GM19351 (cell line): Measurements from ENCODE around the gene COLEC11.

Source experiments
- ATAC-seq: cut with Tn5 transposase; IDR thresholded peaks from one replicate; pipeline ENCODE4 v1.9.1; 2021; ENCODE audit warnings: mild to moderate bottlenecking, moderate library complexity; ENCODE audit not compliant: unreplicated experiment

COLEC11 gene

DNA sequence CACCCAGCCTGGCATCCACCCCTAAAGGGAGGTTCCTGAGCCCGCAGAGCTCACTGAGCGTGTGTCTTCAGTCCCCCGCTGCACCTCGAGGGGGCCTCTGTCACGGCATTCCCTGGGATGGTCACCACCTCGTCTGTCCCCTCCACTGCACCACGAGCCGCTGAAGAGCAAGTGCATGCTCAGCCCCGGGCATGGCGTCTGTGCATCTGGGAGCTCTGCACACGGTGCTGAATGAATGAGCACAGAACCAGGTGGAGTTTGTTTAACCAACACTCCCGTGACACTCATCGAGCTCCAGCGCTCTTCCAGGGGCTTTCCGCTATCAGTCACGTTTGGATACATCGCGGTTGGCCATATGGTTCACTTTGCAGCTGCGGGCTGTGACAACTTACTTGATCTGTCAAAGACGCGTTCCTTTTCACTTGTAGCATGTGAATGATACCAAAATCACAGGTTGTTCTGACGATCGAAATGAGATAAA is 72.3 kb downstream of the COLEC11 start:
- ATAC-seq = no peak

DNA sequence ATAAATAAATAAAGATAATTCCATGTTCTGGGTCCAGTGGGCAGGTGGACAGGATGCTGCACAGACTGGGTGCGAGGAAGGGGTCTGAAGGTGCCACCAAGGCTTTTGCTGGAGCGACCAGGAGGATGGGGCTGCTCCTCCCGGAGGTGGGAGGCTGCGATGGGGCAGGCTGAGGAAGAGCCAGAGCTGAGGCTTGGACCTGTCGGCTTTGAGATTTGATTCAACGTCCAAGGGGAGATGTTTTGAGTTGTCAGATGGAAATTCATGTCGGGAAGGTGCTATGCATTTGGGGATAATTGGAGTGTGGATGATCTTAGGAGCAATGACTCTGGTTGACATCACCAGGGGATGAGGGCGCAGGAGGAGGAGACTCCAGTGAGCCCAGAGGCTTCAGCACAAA is 74.7 kb downstream of the COLEC11 start:
- no peak for ATAC-seq

DNA sequence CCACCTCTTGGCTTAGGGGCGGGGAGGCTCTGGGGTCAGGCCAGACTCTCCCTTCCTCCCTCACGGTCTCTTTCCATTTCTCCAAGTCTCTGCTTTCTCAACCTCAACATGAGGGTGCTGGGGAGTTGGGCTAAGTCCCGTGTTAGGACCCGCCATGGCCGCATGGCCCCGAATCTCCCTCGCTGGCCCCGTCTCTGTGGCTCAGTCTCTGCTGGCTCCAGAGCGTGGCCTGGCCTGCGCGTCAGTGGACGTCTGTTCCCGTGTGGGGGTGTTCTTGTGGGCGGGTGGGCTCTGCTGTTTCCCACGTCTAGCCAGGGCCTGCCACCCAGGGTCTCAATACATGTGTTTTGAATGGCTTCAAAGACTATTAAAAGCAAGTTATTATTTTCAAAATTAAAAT is 75.5 kb downstream of the COLEC11 start:
- no peak for ATAC-seq

DNA sequence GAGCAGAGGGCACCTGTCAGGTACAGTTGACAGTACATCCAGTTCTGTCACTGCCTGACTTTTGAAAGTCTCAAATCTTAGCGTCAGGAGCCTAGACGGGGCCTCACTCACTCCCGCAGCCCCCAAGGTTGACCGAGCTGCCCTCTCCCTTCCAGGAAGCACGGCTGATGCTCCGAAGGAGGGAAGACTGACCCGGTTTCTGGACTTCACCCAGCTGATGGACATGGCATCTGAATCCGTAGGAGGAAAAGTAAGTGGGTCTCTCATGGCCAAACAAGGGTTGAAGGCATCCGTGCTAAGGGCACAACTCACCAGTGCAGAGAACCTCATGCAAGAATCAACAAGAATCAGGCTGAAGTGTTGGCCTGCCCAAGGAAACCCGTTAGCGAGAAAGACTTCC is 76.0 kb downstream of the COLEC11 start:
- no peak for ATAC-seq

DNA sequence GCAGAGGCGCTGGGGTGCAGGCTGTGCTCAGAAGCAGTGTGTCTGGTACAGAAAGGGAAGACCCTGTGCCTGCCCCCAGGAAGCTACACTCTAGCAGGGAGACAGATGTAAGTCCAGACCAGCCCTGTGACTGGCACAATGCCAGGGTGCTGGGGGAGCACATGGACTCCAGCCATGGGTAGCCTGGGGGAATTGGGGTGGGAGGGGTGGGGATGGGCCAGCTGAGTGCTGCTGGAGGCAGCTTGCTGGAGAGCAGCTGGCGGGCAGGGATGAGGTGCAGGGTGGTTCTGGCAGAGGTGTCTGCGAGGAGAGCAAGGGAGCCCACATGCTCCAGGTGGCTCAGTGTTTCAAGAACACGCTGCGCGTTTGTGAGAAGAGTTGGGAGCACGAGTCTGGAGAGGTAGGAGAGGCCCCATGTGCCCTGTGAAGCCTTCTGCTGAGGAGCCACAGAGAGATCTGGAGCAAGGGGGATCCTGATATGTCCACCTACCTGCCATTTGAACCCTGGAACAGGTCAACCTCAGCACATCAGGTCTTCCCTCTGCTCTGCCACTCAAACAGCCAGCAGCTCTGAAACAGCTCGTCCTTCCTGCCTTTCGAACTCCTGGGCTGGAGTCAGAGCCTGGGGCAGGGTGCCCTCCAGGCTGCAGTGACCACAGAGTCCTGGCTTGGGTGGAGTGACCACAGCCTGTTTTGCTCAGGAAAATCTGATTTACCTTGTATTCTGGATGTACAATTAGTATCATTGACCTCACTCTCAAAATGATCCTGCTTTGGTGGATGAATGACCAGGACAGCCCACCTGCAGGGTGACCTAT is 78.2 kb downstream of the COLEC11 start:
- ATAC-seq = no peak

DNA sequence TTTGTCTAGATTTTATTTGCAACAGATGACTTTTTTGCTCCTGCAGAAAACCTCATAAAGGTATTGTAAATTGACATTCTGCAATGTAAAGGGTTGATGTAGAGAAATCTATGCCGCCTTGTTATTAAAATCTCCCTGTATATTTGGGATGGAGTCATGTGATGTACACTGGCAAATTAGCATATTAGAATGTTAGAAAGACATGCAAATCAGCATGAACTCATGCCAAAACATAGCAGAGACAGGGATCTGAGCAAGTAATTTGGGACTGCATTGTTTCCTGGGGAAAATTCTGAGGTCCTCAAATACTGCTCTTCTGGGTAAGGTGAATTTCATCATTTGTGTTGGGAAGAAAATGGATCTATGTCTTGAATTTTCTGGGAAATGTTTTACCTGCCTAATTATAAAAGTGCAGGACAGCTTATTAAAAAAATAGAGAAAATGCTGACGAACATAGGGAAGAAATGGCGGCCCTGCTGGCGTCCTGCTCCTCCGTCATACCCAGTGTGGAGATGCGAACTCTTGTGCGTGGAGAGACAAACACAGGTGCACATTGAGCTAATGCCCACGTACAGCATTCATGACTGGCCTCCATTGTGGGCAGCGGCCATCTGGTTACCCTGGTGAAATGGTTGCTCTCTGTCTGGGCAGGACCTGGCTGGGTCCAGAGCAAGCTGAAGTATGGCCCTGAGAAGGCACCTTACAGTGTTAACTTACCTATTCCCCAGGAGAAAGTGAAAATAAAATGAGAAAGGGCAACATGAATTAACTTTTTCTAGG is 79.3 kb downstream of the COLEC11 start:
- ATAC-seq = no peak

DNA sequence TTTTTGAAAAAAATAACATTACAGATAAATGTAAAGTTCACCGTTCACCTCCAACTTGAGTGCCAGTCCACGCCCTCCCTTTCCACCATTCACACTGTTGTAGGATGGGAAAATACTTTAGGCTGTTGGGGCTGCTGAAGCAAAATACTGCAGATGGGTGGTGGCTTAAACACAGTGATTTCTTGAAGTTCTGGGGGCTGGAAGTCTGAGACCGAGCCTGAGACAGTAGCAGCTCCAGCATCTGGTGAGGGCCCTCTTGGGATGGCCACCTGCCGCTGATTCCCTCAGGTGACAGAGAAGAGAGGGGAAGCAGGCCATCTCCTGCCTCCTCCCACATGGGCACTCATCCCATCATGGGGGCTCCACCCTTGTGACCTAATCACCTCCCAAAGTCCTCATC is 80.8 kb downstream of the COLEC11 start:
- no peak for ATAC-seq

DNA sequence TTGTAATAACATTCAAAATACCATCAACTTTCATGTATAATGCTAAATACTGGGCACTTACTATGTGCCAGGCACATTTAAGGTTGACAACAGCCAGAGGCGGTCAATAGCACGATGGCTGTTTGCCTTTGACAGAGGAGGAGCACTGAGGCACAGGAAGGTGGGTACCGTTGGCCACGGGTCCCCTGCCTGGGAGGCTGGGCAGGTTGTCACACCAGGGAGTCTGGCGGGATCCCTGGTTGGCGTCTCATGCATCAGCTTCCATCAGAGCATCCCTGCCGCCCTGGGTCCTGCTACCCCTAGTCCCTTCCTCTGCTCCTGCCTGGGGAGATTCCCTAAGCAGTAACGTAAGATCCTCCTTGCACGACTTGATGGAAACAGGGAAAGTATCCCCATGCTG is 82.5 kb downstream of the COLEC11 start:
- no peak for ATAC-seq

DNA sequence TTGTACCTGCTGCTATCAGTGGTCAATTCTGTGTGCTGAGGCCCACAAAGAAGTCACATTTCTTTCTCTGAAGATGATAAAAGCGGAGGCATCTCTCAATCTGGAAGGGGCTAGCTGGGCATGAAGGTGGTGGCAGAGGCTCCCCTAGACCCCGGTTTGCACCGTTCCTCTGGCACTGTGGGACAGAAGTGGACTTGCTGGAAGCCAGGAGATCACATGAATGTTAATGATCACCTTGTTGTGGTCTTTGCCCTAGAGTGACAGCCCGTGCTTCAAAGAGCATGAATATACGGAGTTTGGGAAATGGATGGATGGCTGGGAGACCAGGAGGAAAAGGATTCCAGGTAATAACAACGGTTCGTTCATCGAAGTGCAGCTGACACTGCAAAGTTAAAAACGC is 83.3 kb downstream of the COLEC11 start:
- no peak for ATAC-seq

DNA sequence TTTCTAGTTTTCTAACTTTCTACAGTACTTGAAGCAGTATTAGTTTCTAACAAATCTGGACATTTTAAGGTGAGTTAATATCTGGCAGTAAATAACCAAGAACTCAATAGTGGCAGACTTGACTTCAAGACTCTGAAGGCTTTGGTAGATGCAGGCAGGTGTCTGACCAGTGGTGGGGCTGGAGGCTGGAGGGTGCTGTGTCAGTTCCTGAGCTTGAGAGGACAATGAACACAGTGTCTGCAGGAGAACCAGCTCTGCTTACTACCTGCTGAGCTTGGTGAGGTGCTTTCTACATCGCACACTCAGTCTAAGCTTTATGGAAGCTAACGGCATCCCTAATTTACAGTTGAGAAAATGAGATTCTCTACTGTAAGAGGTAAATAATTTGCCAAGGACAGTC is 84.3 kb downstream of the COLEC11 start:
- ATAC-seq = no peak

DNA sequence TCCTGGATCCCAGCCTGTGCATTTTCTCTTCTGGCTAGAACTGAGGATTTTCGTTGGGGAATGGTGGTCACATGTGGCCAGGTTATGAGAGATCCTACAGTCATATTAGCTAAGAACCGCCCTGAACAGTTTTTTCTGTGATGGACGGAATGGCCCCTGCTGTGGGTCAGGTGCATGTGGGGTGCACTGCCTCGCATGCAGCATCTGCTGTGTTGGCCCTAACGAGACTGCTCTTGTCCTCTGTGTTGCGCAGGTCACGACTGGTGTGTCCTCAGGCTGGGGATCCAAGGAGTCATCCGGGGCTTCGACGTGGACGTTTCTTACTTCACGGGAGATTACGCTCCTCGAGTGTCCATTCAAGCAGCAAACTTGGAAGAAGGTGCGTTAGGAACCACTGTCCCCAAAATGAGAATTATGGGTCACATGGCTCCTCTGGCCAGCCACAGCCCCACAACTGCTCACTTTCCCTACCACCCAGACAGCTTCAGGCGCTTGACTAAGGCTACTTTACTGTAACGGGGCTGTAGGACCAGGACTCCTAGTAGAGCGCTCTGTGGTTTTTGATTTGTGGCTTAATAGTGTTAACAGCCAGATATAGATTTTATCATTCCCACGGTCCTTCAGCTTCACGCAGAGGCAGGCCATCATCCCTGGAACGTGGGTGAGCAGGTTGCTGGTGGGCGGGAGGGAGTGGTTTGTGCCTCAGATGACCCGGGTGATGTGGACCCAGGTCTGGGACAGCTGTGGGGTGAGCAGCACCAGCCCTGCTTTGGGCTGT is 84.9 kb downstream of the COLEC11 start:
- ATAC-seq = no peak

DNA sequence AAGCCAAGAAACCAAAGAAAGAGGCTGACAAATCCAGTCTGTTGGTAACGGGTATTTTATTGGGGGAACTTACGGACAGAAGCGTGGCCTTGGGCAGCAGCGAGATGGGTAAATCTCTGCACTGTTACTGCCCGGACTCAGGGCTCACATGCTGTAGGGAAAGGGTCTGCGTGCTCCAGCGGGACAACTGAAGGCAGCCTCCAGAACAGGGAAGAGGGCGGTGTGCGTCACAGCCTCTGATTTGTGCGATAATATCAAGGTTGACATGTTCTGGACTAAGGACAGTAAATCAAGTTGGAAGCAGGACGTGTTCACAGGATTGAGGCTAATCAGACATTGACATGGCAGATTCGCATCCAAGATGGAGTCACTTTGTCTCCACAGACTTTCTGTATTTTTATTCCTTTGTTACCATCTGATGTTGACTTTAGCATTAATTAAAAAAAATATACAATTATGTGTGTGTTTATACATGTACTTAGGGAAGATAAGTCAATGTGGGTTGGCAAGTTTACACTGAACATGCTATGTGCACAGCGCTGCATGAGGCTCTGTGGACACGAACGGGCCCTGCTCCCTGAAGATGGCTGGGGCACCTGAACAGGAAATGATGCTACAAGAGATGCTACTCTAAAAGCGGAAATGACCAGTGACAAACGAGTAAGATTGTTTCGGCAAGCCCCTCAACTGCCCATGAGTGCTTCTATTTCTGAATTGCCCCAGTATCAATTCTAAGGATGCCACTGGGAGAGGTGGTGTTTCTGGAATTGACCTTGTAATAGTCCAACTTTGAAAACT is 85.8 kb downstream of the COLEC11 start:
- no peak for ATAC-seq

DNA sequence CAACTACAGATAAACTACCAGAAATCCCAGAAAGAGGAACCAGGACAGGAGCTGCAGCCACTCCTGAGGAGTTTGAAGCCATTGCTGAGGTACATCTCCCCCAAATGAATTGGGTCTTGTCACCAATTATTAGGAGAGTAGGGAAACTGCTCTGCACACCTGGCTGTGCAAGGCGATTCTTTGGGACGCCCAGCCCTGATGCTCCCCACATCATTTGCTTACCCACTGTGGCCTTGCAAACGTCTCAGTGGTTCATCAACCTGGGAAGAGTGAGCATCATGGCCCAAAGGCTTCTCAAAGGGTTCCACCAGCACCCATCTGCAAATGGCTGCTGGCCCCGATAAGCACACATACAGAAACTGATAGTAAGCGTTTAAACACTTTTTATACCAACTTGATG is 86.7 kb downstream of the COLEC11 start:
- no peak for ATAC-seq

DNA sequence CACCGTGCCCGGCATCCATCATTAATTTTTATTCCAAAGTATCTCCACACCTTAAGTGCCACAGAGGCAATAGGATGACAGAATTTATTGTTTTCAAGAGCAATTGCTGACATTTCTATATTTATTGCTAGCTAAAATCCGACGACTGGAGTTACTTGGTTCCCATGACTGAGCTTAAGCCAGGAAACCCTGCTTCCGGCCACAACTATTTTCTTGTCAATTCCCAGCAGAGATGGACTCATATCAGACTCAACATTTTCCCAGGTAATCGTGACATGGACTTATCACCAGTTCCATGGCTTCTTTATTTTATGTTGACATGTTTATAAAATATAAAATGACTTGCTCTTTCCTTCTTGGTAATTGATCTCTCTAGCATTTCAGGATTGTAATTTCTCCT is 87.9 kb downstream of the COLEC11 start:
- ATAC-seq = no peak

DNA sequence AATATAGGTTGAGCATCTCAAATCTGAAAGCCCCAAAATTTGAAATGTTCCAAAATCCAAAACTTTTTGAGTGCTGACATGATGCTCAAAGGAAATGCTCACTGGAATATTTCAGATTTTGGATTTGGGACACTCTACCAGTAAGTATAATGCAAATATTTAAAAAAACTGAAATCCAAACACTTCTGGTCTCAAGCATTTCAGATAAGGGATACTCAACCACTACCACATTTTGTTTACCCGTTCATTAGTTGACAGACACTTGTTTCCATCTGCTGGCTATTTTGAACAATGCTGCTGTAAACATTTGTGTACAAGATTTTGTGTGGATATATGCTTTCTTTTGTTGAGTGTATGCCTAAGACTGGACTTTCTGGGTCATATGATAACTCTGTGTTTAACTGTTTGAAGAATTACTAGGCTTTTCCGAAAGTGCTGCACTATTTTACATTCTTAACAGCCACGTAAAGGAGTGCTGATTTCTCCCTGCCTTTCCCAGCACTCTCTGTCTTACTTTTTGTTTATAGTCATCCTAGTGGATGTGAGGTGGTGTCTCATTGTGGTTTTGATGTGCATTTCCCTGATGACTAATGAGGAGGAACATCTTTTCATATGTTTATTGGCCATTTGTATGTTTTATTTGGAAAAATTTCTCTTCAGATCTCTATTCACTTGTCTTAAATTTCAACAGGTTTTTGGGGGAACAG is 89.0 kb downstream of the COLEC11 start:
- no peak for ATAC-seq

DNA sequence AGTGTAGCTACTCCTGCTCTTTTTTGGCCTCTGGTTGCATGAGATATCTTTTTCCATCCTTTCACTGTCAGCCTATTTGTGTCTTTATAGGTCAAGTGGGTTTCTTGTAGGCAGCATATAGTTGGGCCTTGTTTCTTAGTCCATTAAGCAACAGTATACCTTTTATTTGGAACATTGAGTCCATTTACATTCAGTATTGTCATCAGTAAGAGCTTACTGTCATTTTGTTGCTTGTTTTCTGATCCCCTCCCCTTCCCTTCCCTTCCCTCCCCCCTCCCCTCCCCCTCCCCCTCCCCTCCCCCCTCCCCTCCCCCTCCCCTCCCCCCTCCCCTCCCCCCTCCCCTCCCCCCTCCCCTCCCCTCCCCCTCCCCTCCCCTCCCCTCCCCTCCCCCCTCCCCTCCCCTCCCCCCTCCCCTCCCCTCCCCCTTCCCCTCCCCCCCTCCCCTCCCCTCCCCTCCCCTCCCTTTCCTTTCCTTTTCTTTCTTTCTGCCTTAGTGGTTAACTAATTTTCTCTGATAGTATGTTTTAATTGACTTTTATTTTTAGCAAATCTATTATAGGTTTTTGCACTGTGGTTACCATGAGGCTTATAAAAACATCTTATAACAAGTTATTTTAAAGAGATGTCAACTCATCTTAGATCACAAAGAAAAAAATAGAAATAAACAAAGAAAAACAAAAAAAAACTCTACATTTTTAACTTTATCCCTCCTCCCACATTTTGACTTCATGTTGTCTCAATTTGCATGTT is 95.3 kb downstream of the COLEC11 start:
- no peak for ATAC-seq

DNA sequence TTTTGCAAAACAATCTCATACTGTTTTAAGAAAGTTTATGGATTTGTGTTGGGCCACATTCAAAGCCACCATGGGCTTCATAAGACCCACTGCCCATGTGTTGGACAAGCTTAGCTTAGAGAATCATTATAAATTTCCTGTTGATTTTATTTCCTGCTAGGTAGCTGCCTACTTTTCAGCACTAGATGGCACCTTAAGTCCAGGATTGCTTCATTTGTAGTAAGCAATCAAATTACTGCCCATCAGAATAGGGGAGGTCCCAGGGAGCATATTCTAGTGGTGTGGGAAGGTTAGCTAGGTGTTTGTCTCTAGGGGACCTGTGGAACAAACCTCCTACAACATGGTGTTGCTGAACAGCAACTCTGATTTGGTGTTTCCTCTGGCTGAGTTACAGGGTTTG is 97.5 kb downstream of the COLEC11 start:
- ATAC-seq = no peak
